ENCODE results near the gene KANTR. TPM values are rescaled to one million over a fixed set of nuclear protein-coding genes. Genes with fewer than 3 reads are reported as not detected.

The KANTR gene
- total RNA-seq, 1 donor from 2014 or later: 9.7 TPM

GRCh38 chrX:53115550-53115874, 21.6 kb downstream of the KANTR start:
- intact Hi-C loops (cut with micrococcal nuclease): no loop called here
- DNase-seq (ENCODE audit: low spot score): no peak
- peaks cover 10% of the 10 kb centered on the region for H3K36me3 Mint-ChIP-seq (ENCODE audit: low read depth)
- H3K27ac Mint-ChIP-seq: no peak overlapping the region
- H3K9me3 Mint-ChIP-seq: no peaks in the 10 kb centered on the region
- H3K4me3 Mint-ChIP-seq (ENCODE audit: low read depth): no peak overlapping the region
- peaks cover 8% of the 10 kb centered on the region for H3K4me1 Mint-ChIP-seq (ENCODE audit: low read depth)
- no peaks in the 10 kb centered on the region for H3K27me3 Mint-ChIP-seq (ENCODE audit: low read depth)

GRCh38 chrX:53116101-53116500, 22.2 kb downstream of the KANTR start:
- H3K27ac Mint-ChIP-seq: no peak overlapping the region
- no peaks in the 10 kb centered on the region for H3K27me3 Mint-ChIP-seq (ENCODE audit: low read depth)
- intact Hi-C loops (cut with micrococcal nuclease): no loop called here
- H3K4me3 Mint-ChIP-seq (ENCODE audit: low read depth): no peak overlapping the region
- H3K9me3 Mint-ChIP-seq: no peaks in the 10 kb centered on the region
- no peak for DNase-seq (ENCODE audit: low spot score)
- H3K4me1 Mint-ChIP-seq (ENCODE audit: low read depth): peaks cover 8% of the 10 kb centered on the region
- peaks cover 10% of the 10 kb centered on the region for H3K36me3 Mint-ChIP-seq (ENCODE audit: low read depth)

- no peak for DNase-seq (ENCODE audit: low spot score)
- peaks cover 11% of the 10 kb centered on the region for H3K4me1 Mint-ChIP-seq (ENCODE audit: low read depth)
- intact Hi-C loops (cut with micrococcal nuclease): no loop called here
- H3K9me3 Mint-ChIP-seq: peaks cover 7% of the 10 kb centered on the region
- H3K4me3 Mint-ChIP-seq (ENCODE audit: low read depth): no peak overlapping the region
- H3K27me3 Mint-ChIP-seq (ENCODE audit: low read depth): no peaks in the 10 kb centered on the region
- peaks cover 16% of the 10 kb centered on the region for H3K36me3 Mint-ChIP-seq (ENCODE audit: low read depth)
- no peak overlapping the region for H3K27ac Mint-ChIP-seq
Measured at GRCh38 chrX:53122013-53122412, 28.1 kb downstream of the KANTR start.

- peaks cover 7% of the 10 kb centered on the region for H3K9me3 Mint-ChIP-seq
- H3K27me3 Mint-ChIP-seq (ENCODE audit: low read depth): no peaks in the 10 kb centered on the region
- H3K36me3 Mint-ChIP-seq (ENCODE audit: low read depth): peaks cover 16% of the 10 kb centered on the region
- no peak overlapping the region for H3K4me3 Mint-ChIP-seq (ENCODE audit: low read depth)
- intact Hi-C loops (cut with micrococcal nuclease): no loop called here
- H3K27ac Mint-ChIP-seq: no peak overlapping the region
- no peak for DNase-seq (ENCODE audit: low spot score)
- H3K4me1 Mint-ChIP-seq (ENCODE audit: low read depth): peaks cover 11% of the 10 kb centered on the region
Measured at GRCh38 chrX:53125506-53125905, 31.6 kb downstream of the KANTR start.

- Mint-ChIP-seq H3K36me3 (ENCODE audit: low read depth) (peaks cover 16% of the 10 kb centered on the region), H3K4me1 (ENCODE audit: low read depth) (peaks cover 11% of the 10 kb centered on the region), H3K9me3 (peaks cover 7% of the 10 kb centered on the region), H3K27ac (no peak overlapping the region), H3K4me3 (ENCODE audit: low read depth) (no peak overlapping the region), H3K27me3 (ENCODE audit: low read depth) (no peaks in the 10 kb centered on the region)
- no peak for DNase-seq (ENCODE audit: low spot score)
- intact Hi-C loops (cut with micrococcal nuclease): no loop called here
Measured at GRCh38 chrX:53126377-53126776, 32.4 kb downstream of the KANTR start.

- H3K4me1 Mint-ChIP-seq (ENCODE audit: low read depth): peaks cover 11% of the 10 kb centered on the region
- no peak for DNase-seq (ENCODE audit: low spot score)
- no peak overlapping the region for H3K27ac Mint-ChIP-seq
- intact Hi-C loops (cut with micrococcal nuclease): no loop called here
- H3K27me3 Mint-ChIP-seq (ENCODE audit: low read depth): no peaks in the 10 kb centered on the region
- H3K4me3 Mint-ChIP-seq (ENCODE audit: low read depth): no peak overlapping the region
- peaks cover 16% of the 10 kb centered on the region for H3K36me3 Mint-ChIP-seq (ENCODE audit: low read depth)
- H3K9me3 Mint-ChIP-seq: peaks cover 7% of the 10 kb centered on the region
Measured at GRCh38 chrX:53128097-53128749, 34.3 kb downstream of the KANTR start.

- Mint-ChIP-seq H3K27ac (no peak overlapping the region), H3K9me3 (no peaks in the 10 kb centered on the region), H3K4me1 (ENCODE audit: low read depth) (no peaks in the 10 kb centered on the region), H3K36me3 (ENCODE audit: low read depth) (no peaks in the 10 kb centered on the region), H3K27me3 (ENCODE audit: low read depth) (no peaks in the 10 kb centered on the region), H3K4me3 (ENCODE audit: low read depth) (no peak overlapping the region)
- DNase-seq (ENCODE audit: low spot score): no peak
- intact Hi-C loops (cut with micrococcal nuclease): no loop called here
Measured at GRCh38 chrX:53133400-53133799, 39.5 kb downstream of the KANTR start.

- Mint-ChIP-seq H3K4me1 (ENCODE audit: low read depth) (no peaks in the 10 kb centered on the region), H3K4me3 (ENCODE audit: low read depth) (no peak overlapping the region), H3K27me3 (ENCODE audit: low read depth) (no peaks in the 10 kb centered on the region), H3K36me3 (ENCODE audit: low read depth) (no peaks in the 10 kb centered on the region), H3K27ac (no peak overlapping the region), H3K9me3 (no peaks in the 10 kb centered on the region)
- no peak for DNase-seq (ENCODE audit: low spot score)
- intact Hi-C loops (cut with micrococcal nuclease): no loop called here
Measured at GRCh38 chrX:53135581-53135980, 41.6 kb downstream of the KANTR start.

GRCh38 chrX:53153581-53153980, 59.6 kb downstream of the KANTR start:
- H3K36me3 Mint-ChIP-seq (ENCODE audit: low read depth): no peaks in the 10 kb centered on the region
- H3K9me3 Mint-ChIP-seq: no peaks in the 10 kb centered on the region
- no peak overlapping the region for H3K27ac Mint-ChIP-seq
- intact Hi-C loops (cut with micrococcal nuclease): no loop called here
- no peaks in the 10 kb centered on the region for H3K27me3 Mint-ChIP-seq (ENCODE audit: low read depth)
- H3K4me1 Mint-ChIP-seq (ENCODE audit: low read depth): no peaks in the 10 kb centered on the region
- no peak overlapping the region for H3K4me3 Mint-ChIP-seq (ENCODE audit: low read depth)
- DNase-seq (ENCODE audit: low spot score): no peak

- Mint-ChIP-seq H3K4me3 (ENCODE audit: low read depth) (no peak overlapping the region), H3K4me1 (ENCODE audit: low read depth) (no peaks in the 10 kb centered on the region), H3K36me3 (ENCODE audit: low read depth) (no peaks in the 10 kb centered on the region), H3K9me3 (no peaks in the 10 kb centered on the region), H3K27ac (no peak overlapping the region), H3K27me3 (ENCODE audit: low read depth) (no peaks in the 10 kb centered on the region)
- intact Hi-C loops (cut with micrococcal nuclease): no loop called here
- DNase-seq (ENCODE audit: low spot score): no peak
Measured at GRCh38 chrX:53155512-53156206, 61.7 kb downstream of the KANTR start.

- Mint-ChIP-seq H3K27ac (no peak overlapping the region), H3K36me3 (ENCODE audit: low read depth) (no peaks in the 10 kb centered on the region), H3K9me3 (no peaks in the 10 kb centered on the region), H3K27me3 (ENCODE audit: low read depth) (no peaks in the 10 kb centered on the region), H3K4me3 (ENCODE audit: low read depth) (no peak overlapping the region), H3K4me1 (ENCODE audit: low read depth) (no peaks in the 10 kb centered on the region)
- intact Hi-C loops (cut with micrococcal nuclease): no loop called here
- no peak for DNase-seq (ENCODE audit: low spot score)
Measured at GRCh38 chrX:53156207-53156596, 62.3 kb downstream of the KANTR start.

GRCh38 chrX:53159184-53159583, 65.2 kb downstream of the KANTR start:
- Mint-ChIP-seq H3K36me3 (ENCODE audit: low read depth) (no peaks in the 10 kb centered on the region), H3K9me3 (no peaks in the 10 kb centered on the region), H3K4me1 (ENCODE audit: low read depth) (no peaks in the 10 kb centered on the region), H3K27me3 (ENCODE audit: low read depth) (no peaks in the 10 kb centered on the region), H3K27ac (no peak overlapping the region), H3K4me3 (ENCODE audit: low read depth) (no peak overlapping the region)
- intact Hi-C loops (cut with micrococcal nuclease): no loop called here
- no peak for DNase-seq (ENCODE audit: low spot score)

- Mint-ChIP-seq H3K4me1 (ENCODE audit: low read depth) (no peaks in the 10 kb centered on the region), H3K27me3 (ENCODE audit: low read depth) (no peaks in the 10 kb centered on the region), H3K27ac (no peak overlapping the region), H3K4me3 (ENCODE audit: low read depth) (no peak overlapping the region), H3K36me3 (ENCODE audit: low read depth) (no peaks in the 10 kb centered on the region), H3K9me3 (no peaks in the 10 kb centered on the region)
- intact Hi-C loops (cut with micrococcal nuclease): no loop called here
- DNase-seq (ENCODE audit: low spot score): no peak
Measured at GRCh38 chrX:53160297-53160983, 66.5 kb downstream of the KANTR start.

All from activated T-helper 2 cell treated with anti-CD3 and anti-CD28 coated beads, Interferon-gamma antibody, Interleukin-2, Interleukin-4, amounts not matched to agents 10 μg/mL and 5 μg/mL and 100 μg/mL, durations not matched to agents 14 hours and 24 hours and 36 hours (primary cell).